OCI-LY7 (cell line): Measurements from ENCODE around the gene AGBL4. TPM values are rescaled to one million over a fixed set of nuclear protein-coding genes. Genes with fewer than 3 reads are reported as not detected.
"Not testable (repeated sequence)": the region's sequence is repeated elsewhere in the genome, so short reads cannot be mapped to it uniquely, and the experiment has no call there.

Experiments used
- BruUV-seq: library from RNA; stranded (reverse); fragments of 400-500 nt; replicated peaks from 2 replicates; lab custom pipeline; 2021; lab: Mats Ljungman, UMichigan
- CTCF ChIA-PET: fragments of 300-600 bp; sonication (Branson Sonifier 250); formaldehyde crosslinking; loops from one replicate; lab custom pipeline; 2022; ENCODE audit warnings: antibody characterized with exemption; ENCODE audit not compliant: unreplicated experiment; lab: Charles Lee
- POLR2A ChIA-PET: fragments of 300-600 bp; sonication (Branson Sonifier 250); formaldehyde crosslinking; loops from one replicate; lab custom pipeline; 2022; ENCODE audit warnings: antibody characterized with exemption; lab: Charles Lee
- DNase-seq: peaks from one replicate; pipeline ENCODE4 v3.0.0-alpha.2; 2015; ENCODE audit warnings: low spot score
- H2AFZ ChIP-seq: fragments of 200-600 bp; sonication (generic), shearing (Covaris generic); 2 replicates; pipeline ENCODE4 v1.6.1; 2014; ENCODE audit warnings: mild to moderate bottlenecking, antibody characterized with exemption, low read length, moderate library complexity
- H3K27ac ChIP-seq: fragments of 200-600 bp; sonication (generic); 2 replicates; pipeline ENCODE4 v1.5.1; 2014; ENCODE audit warnings: mixed run types, low read depth, mild to moderate bottlenecking, moderate library complexity, low read length, inconsistent platforms; ENCODE audit not compliant: poor library complexity, severe bottlenecking
- H3K36me3 ChIP-seq: fragments of 200-600 bp; sonication (generic); 2 replicates; pipeline ENCODE4 v1.6.1; 2014; ENCODE audit warnings: mild to moderate bottlenecking, antibody characterized with exemption, low read length, moderate library complexity, mixed read lengths; ENCODE audit not compliant: insufficient read depth
- H3K4me1 ChIP-seq: fragments of 200-600 bp; sonication (generic); 2 replicates; pipeline ENCODE4 v1.5.1; 2014; ENCODE audit warnings: mild to moderate bottlenecking, low read length; ENCODE audit not compliant: insufficient read depth, poor library complexity, severe bottlenecking
- H3K4me2 ChIP-seq: fragments of 200-600 bp; sonication (generic); 2 replicates; pipeline ENCODE4 v1.6.1; 2014; ENCODE audit warnings: mild to moderate bottlenecking, low read length
- H3K4me3 ChIP-seq: fragments of 200-600 bp; sonication (generic); 2 replicates; pipeline ENCODE4 v1.5.1; 2014; ENCODE audit warnings: mild to moderate bottlenecking, low read depth, low read length; ENCODE audit not compliant: poor library complexity, severe bottlenecking
- H3K79me2 ChIP-seq: fragments of 200-600 bp; sonication (generic); 2 replicates; pipeline ENCODE4 v1.6.1; 2016; ENCODE audit warnings: low read depth, mild to moderate bottlenecking, low read length, moderate library complexity, mixed read lengths; ENCODE audit not compliant: insufficient read depth
- H3K9me2 ChIP-seq: fragments of 200-600 bp; sonication (generic); 2 replicates; pipeline ENCODE4 v1.6.1; 2016; ENCODE audit warnings: mild to moderate bottlenecking, low read length, mixed read lengths; ENCODE audit not compliant: insufficient read depth
- H3K9me3 ChIP-seq: fragments of 200-600 bp; sonication (generic); 2 replicates; pipeline ENCODE4 v1.6.1; 2014; ENCODE audit warnings: mild to moderate bottlenecking, mixed run types, low read length, mixed read lengths
- H4K20me1 ChIP-seq: fragments of 200-600 bp; sonication (generic); 2 replicates; pipeline ENCODE4 v1.6.1; 2014; ENCODE audit warnings: mild to moderate bottlenecking, antibody characterized with exemption, low read length, moderate library complexity, mixed read lengths; ENCODE audit not compliant: insufficient read depth
- EZH2phosphoT487 ChIP-seq: fragments of 200-600 bp; sonication (generic); IDR thresholded peaks from 2 replicates; pipeline ENCODE4 v1.6.1; 2018; ENCODE audit warnings: low read depth, borderline replicate concordance, mild to moderate bottlenecking, mixed run types, antibody characterized with exemption, low read length, moderate library complexity, mixed read lengths
- intact Hi-C: fragments of 100-400 bp; cut with micrococcal nuclease; formaldehyde crosslinking; loops from one replicate; pipeline ENCODE4 v1.10.0; 2022; ENCODE audit not compliant: unreplicated experiment
- total RNA-seq, 2 experiments: library from RNA; depleted of rRNA in 1 of 2; stranded (reverse); fragments of >200 nt in 1 of 2; shearing (Covaris generic) in 1 of 2; gene quantifications; 2 replicates each; pipeline ENCODE4 v1.2.3, GENCODE V29; 2014 to 2022
- TF ChIP-seq, protein P1 (sequence below): fragments of 200-600 bp; sonication (generic); conservative IDR thresholded peaks from 2 replicates; pipeline ENCODE4 v1.5.1; 2014; ENCODE audit warnings: mild to moderate bottlenecking, antibody characterized with exemption, low read length, moderate library complexity, mixed read lengths

The AGBL4 gene
- total RNA-seq, 2 experiments from 2014 or later = not detected

DNA sequence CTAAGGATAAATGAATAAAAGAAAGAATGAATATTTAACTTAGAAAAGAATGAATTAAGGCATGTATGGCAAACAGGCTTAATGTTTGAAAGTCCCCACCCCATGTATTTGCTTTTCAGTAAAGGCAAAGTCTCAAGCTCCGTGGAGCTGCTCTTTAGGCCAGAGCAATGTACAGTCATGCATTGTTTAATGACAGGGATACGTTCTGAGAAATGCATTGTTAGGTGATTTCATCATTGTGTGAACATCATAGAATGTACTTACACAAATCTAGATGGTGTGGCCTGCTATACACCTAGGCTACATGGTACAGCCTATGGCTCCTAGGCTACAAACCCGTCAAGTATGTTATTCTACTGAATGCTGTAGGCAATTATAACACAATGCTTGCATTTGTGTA, 1500.2 kb downstream of the AGBL4 start:
- Histone ChIP-seq H3K4me1 (no peaks in the 10 kb centered on the region), H4K20me1 (no peaks in the 10 kb centered on the region), H3K27ac (no peak overlapping the region), H3K79me2 (no peaks in the 10 kb centered on the region), H3K4me3 (no peak overlapping the region), H3K9me3 (no peaks in the 10 kb centered on the region), H3K9me2 (no peaks in the 10 kb centered on the region), H3K4me2 (no peak overlapping the region), H3K36me3 (no peaks in the 10 kb centered on the region), H2AFZ (no peak overlapping the region)
- TF ChIP-seq EZH2phosphoT487 = no peak
- TF ChIP-seq, protein P1, sequence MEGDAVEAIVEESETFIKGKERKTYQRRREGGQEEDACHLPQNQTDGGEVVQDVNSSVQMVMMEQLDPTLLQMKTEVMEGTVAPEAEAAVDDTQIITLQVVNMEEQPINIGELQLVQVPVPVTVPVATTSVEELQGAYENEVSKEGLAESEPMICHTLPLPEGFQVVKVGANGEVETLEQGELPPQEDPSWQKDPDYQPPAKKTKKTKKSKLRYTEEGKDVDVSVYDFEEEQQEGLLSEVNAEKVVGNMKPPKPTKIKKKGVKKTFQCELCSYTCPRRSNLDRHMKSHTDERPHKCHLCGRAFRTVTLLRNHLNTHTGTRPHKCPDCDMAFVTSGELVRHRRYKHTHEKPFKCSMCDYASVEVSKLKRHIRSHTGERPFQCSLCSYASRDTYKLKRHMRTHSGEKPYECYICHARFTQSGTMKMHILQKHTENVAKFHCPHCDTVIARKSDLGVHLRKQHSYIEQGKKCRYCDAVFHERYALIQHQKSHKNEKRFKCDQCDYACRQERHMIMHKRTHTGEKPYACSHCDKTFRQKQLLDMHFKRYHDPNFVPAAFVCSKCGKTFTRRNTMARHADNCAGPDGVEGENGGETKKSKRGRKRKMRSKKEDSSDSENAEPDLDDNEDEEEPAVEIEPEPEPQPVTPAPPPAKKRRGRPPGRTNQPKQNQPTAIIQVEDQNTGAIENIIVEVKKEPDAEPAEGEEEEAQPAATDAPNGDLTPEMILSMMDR = no peak
- POLR2A ChIA-PET = no interaction called here
- intact Hi-C loops = no loop called here
- BruUV-seq = no TSS peak
- CTCF ChIA-PET = no interaction called here
- DNase-seq = no peak

DNA sequence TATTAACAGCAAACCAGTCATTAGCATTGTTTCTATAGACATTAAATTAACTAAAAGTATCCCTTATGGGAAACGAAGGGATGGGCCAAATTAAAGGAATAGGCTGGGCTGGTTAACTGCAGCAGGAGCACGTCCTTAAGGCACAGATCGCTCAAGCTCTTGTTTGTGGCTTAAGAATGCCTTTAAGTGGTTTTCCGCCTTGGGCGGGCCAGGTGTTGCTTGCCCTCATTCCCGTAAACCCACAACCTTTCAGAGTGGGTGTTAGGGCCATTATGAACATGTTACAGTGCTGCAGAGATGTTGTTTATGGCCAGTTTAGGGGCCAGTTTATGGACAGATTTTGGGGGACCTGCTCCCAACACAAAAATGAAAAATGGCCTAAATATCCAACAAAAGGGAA, 1503.9 kb downstream of the AGBL4 start:
- H4K20me1 ChIP-seq, H3K4me1 ChIP-seq, POLR2A ChIA-PET, H3K27ac ChIP-seq, DNase-seq, H3K36me3 ChIP-seq, intact Hi-C loops, H3K9me3 ChIP-seq, H2AFZ ChIP-seq, H3K4me3 ChIP-seq, H3K9me2 ChIP-seq, BruUV-seq, CTCF ChIA-PET, H3K79me2 ChIP-seq, H3K4me2 ChIP-seq: not testable (repeated sequence)

DNA sequence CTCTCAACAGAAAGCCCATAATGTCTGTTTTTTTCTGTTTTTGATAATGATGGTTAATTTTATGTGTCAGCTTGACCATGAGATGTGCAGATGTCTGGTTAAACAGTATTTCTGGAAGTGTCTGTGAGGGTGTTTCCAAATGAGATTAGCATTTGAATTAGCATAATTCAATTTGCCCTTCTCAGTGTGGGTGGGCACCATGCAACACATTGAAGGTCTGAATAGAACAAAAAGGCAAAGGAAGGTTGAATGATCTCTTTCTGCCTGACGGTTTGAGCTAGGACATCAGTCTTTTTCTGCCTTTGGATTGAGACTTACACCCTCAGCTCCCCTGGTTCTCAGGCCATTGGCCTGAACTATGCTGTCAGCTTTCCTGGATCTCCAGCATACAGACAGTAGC, 1516.9 kb downstream of the AGBL4 start:
- CTCF ChIA-PET = no interaction called here
- Histone ChIP-seq H3K36me3 (no peaks in the 10 kb centered on the region), H3K9me3 (no peaks in the 10 kb centered on the region), H3K4me2 (no peak overlapping the region), H3K27ac (no peak overlapping the region), H3K4me1 (no peaks in the 10 kb centered on the region), H4K20me1 (no peaks in the 10 kb centered on the region; the same call in 1 of the 2 replicates), H3K79me2 (no peaks in the 10 kb centered on the region), H2AFZ (no peak overlapping the region), H3K9me2 (no peaks in the 10 kb centered on the region), H3K4me3 (no peak overlapping the region)
- intact Hi-C loops = no loop called here
- BruUV-seq = no TSS peak
- POLR2A ChIA-PET = no interaction called here
- DNase-seq = no peak
- no peak for TF ChIP-seq EZH2phosphoT487
- TF ChIP-seq, protein P1 = no peak
